DMS153 treated with DMSO at 0.1 percent for 48 hours (cell line): ENCODE measurements around the gene NFIX.

ENCODE experiments used
- DNase-seq: peaks from one replicate; lab custom pipeline; 2025; ENCODE audit not compliant: unreplicated experiment; lab: John Stamatoyannopoulos, UW

Gene NFIX

DNA sequence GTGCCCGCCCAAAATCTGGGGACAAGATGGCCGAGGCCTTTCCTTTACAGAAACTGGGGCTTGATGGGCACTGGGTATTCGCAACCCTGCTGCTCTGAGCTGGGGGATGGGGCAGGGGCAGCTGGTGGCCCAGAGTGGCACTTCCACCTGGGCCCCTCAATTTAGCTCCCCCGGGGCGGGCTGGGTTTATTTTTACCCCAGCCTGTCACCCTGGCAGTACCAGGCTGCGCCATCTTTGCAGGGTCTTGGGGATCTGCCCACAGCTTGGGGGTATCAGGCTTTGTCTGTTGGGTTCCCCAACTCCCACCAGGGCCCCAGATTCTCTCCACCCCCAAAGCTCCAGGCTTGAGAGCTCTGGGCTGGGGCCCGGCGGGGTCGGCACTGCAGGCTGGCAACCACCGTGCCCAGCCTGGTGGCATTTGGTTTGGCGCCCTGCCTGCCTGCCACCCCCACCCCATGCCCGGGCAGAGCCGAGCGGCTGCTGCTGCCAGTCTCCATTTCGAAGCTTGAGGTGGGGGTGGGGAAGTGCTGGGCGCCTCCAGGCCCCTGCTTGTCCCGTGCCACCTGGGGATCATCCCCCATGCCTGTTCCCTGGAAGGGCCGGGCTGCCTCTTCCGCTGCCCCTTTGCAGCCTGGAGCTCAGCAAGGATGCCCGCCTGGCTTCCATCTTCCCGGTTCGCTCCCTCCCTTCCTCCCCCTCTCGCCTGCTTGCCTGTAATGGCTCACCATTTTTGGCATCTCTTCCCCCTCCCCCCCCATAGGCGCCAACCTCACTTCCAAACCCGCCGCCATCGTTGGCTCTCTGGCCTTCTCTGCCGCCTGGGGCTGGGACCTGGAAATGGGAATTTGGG, 11.4 kb downstream of the NFIX start:
- DNase-seq, result no peak

DNA sequence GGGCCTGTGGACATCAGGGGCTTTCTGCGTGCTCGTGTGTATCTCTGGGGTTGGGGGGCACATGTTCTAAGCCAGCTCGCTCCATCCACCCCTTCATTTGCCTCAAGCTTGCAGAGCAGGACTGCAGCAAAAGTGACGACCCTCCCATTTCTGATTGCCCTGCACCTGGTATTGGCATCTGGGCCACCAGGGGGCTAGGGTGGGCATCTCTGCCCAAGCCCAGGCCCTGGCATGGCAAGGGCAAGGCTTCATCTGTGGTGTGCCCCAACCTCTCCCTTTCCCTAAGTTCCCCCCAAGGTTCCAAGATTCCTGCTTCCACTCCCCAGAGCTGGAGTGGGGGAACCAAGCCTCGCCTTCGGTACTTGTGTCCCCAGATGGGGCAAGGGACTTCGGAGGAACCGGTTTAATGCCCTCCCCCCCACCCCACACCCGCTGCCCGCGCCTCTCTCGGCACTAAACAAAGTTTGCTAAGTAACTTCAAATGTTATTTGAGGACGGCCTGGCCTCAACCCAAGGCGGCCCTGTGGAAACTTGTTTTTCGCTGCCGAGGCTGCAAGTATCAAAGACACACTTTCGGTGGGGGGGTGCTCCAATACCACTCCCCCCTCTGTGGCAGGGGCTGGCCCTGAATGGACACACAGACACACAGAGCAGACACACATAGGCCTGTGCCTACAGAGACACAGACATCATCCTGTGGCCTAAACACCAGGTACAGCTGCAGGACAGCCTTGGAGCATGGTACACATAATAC, 12.2 kb downstream of the NFIX start:
- DNase-seq, result no peak

DNA sequence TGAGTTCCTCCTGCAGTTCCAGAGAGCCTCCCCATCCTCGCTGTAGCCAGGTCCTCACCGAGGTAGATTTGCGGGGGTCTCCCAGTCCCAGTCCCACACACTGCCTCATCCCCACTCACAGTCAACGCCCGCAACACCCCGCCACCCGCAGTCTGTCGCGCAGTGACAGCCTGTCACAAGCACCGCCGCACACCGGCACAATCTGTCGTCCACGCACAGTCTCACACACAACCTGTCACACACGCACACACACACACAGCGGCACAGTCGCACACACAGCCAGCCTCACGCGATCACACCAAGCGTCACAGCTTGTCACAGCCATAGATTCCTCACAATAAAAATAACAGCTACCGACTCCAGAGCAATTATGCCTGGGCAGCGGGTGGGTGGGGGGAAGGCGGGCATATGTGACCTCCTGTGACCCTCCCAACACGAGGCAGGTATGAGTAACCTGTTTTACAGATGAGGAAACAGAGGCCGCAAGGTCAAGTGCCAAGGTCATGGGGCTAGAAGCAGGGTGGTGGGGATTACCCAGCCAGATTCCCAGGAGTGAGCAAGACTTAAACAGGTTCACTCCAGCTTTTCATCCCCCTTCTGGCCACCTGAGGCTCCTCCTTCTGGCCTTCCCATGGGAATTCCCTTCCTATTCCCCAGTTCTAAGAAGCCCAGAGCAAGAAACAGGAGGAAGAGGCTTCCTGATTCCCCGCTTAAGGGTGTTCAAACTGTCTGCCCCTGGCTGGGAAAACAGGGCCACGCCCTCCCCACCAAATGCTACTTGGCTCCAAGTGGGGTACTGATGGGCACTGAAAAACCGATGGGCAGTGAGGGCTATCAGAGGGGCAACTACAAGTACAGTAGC, 13.9 kb downstream of the NFIX start:
- DNase-seq, result no peak

DNA sequence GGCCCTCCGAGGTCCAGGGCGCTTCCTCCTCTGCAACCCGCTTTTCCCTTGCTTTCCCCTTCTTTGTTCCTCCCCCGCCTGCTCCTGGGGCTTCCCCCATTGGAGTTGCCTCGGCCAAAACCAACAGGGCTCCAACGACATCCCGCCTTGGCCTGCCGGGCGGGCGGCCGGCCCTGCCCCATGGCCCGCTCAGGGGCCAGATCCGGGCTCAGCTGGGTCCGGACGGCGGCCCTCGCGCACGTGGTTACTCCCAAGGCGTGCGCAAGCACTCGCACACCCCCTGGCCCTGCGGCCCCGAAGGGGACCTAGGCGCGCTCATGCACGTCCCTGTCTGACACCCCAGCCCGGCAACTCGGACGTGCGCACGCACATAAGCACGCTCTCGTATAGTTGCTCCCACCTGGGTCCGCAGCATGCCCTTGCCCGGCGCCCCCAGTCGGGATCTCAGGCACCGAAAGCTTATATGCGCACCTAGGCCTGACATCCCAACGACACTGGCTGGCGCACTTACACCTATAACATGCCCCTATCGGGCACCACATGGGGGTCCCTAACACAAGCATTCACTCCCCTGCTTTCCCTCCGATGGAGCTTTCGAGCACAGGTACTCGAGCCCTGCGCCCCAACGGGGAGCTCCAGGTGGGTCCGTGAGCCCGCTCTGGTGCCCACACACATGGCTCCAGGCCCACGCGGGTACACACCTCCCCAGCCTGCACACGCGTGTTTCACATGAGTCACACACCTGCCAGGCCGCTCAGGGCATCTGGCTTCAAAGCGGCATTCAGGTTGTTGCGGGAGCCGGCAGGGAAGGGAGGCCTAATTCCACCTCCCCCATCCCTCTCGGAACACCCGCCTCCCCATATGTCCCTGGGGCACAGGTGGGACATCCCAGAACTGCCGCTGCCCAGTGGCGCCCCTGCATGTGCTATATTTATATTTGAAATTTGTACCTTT, 15.0 kb downstream of the NFIX start:
- no peak for DNase-seq

DNA sequence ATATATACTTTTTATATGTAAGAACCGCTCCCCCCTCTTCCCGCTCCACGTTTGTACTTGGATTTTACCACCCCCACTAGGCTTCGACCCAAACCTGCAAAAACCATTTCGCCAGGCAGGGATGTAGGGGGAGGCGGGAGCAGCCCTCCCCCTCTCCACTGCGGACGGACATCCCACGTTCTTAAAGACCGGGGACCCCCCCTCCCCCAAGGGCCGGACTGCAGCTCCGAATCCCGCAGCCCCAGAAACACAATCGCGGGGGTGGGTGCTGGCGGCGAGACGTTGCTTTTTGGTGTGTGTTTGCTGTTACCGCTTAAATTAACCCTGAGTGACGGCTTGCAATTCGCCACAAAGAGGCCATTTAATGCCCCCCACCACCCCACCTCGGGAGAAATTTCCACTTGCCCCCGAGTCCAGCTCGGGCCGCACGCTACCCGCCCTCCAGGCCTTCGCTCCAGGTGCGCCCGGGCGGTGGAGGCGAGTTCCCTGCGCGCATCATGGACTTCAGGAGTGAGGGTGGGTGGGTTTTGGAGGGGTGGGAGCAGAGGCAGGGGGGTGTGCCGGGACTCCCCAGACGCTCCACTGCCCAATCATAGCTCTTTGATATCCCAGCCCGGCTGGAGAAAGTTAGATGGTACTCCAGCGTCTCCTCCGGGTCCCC, 15.8 kb downstream of the NFIX start:
- no peak for DNase-seq

DNA sequence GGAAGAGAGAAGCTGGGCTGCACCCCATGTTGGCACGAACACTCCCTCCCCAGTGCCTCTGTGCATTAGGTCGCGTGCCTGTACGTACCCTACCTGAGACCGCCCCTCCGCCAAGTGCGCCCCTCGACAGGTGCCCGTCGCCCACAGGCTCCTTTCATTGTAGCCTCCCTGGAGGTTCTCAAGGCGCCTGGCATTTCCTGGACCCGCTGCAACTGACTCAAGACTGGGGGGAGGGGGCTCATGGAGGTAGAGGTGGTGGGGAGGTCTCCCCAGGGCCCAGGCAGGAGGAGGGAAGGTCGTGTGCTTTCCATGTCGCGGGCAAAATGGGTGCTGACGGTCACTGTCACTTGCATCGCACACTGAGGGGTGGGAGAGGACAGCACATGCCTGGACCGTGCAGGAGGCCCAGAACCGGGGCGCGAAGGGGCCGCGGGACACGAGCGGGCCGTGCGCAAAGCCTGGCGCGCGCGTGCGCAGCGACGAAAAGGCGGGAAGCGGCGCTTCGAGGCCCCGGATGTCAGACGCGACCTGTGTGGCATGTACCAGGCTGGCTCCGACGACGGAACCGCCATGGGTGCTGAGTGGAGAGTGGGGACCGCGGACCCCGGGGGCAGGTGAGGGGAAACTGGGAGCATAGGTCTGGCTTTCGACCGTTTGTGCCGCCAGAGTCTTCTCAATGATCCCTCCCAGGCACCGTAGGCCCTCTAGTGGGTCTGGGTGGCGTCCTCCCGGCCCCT, 16.5 kb downstream of the NFIX start:
- no peak for DNase-seq

DNA sequence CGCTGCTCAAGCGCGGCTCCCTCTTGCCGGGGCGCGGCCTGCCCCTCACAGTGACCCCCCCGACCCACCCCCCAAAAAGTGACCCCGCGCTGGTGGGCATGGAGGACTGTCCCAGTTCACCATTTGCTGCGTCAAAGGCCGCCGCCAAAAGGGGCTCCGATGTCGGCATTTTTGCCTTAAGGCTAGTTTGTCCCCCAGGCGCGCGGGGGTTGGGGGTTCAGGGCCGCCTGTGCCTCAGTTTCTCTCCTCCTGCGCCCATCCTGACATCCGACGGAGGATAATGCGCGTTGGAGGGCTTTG, 17.1 kb downstream of the NFIX start:
- DNase-seq, result no peak

DNA sequence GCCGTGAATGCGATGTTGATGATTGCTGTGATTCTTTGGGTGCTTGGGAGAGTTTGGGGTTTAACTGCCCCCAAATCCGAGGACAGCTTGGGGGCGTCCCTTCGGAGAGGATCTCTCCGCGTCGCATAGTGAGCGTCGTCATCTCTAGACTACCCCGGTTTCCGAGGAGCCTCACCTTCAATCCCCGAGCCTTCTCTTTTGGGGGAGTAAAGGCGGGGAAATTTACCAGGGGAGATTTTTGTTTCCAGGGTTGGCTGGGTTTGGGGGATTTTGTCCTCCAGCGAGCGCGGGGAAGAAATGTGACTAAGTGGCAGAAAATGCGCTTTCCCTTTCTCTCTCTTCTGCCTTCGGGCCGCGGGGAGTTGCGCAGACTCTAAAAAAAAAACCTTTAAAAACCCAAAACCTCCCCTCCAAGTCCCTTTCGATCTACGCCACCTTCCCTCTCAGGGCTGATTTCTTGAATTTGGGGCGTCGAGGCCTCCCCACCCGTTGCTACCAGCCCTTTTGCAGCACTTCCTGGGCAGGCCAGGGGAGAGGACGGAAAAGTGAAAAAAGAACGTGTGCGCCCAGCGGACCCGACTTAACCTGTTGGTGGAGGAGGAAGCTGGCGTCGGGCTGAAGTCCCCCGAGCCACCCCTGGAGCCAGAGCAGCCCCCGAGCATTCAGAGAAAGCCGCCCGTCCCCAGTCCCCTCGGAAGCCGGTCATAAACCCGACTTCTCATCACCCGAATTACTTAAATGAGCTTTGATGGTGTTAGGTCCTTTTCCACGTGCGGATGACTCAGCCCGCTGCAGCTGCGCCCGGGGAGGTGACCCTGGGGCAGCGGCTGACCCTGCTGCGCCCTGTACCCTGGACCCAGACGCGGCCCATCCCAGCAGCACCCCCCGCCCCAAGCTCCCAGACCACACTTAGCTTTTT, 17.7 kb downstream of the NFIX start:
- DNase-seq, result no peak

DNA sequence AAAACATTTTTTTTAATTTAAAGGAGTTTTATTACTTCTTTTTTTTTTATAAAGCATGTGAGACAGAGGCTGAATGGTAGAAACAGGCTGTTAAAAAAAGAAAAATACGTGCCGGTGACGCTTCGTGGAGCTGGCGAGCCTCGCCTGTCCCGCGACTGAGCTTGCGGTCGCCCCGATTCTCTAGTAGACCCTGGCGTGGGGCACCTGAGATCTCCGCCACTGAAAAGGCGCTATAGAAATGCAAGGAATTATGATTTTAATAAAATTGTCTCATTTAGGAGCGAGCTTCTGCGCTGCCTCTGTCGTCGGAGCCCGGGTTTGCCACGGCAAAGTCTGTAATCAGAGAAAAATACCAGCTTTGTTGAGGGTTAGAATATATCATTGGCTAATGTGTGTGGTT, 18.4 kb downstream of the NFIX start:
- DNase-seq, result no peak

DNA sequence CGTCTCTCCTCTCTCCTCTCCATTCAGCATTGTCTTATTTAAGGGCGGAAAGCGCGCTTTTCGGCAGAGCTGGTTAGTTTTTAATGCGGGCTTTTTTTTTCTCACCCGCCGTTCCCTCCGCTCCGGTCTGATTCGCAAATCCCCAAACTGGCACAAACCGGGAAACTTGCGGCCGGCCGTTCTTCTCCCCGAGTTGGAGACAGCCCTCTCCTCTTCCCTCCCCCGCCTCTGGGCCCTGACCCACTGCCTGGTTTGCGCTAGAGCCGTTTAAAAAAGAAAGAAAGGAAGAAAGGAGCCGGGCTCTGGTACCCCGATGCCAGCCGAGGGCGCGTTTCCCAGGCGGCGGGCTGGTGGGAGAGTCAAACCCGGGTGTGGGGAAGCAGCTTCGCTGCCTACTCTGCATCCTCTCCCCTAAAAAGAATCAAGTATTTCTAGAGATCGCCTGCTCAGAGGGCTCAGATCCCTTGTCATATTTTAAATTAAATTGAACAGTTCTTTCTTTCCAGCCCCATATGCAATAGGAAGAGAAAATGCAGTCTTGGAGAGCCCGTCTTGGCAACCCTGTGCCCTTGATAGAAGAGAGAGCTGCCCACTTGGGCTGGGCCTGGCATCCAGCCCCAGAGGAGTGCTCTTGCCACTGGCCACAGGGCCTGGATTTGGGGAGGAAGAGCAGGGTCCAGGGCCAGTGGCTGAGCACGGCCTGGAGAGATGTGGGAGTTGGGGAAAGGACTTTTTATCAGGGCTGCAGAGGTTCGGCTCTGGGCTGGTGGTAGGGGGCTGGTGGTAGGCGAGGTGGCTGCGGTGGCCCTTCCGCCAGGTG, 19.0 kb downstream of the NFIX start:
- no peak for DNase-seq

DNA sequence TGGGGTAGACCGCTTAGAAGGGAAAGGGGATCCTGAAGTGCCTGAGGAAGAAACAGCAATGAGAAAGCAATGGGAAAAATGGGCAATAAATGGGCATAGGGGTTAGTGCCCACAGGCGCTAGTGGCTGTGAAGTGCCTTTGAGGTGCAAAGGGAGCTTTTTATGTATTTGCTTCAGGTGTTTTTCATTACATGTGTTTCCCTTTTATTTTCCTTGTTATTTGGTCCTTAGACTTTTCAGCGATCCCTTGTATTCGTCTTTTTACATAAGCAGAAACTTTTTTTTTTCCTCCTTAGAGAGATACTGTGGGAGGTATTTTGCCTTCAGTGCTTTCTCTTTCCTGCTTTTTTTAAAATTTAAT, 19.6 kb downstream of the NFIX start:
- DNase-seq, result no peak

DNA sequence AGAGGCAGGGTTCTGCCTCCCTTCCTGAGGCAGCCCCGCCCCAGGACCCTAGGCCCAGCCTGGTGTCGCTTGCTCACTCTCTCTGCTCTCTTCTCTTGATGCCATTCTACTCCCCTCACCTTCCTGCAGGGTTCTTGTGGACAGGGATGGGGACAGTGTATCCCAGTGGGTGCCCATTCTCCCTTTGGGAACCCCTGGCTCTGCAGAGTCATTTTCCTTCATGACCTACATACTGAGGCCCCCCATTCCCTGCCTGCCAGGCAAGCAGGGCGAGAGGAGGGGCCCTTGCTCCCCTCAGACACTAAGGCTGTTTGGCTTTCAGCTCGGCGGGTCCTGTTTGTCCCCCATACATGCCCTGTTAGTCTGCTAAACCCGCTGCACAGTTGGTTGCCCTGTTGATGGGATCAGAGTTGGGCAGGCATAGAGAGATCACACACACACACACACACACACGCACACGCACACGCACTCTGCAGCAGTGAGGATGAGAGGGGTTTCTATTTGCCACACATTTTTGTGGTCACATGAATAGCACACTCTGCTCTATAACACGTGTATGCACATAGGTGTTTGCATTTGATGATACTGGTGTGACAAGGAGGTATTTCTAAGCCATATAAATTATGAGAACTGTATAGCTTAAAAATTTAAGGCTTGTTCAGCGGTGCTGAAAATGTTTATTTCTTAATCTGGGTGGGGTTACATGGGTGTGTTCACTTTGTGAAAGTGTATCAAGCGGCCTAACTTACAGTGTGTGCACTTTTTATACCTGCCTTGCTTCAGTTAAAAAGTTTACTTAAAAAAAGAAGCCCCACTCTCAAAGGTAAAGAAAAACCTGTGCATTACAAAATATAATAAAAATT, 20.3 kb downstream of the NFIX start:
- no peak for DNase-seq

DNA sequence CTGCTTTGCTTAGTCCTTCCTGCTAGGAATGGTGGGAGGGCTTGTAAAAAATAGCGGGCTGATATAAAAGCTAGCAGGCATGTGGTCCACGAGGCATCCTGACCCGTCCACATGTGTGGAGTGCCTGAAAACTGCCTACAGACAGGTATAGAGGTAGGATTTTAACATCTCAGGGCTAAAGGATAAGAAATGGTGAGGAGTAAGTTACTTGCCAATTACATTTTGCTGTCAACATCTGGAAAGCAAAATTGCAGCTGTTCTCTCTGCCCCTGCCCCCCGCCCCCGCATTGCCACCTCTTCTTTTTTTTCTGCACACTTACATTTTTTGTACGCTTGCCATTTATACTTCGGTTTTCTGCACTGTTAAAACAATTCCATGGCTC, 21.0 kb downstream of the NFIX start:
- no peak for DNase-seq

DNA sequence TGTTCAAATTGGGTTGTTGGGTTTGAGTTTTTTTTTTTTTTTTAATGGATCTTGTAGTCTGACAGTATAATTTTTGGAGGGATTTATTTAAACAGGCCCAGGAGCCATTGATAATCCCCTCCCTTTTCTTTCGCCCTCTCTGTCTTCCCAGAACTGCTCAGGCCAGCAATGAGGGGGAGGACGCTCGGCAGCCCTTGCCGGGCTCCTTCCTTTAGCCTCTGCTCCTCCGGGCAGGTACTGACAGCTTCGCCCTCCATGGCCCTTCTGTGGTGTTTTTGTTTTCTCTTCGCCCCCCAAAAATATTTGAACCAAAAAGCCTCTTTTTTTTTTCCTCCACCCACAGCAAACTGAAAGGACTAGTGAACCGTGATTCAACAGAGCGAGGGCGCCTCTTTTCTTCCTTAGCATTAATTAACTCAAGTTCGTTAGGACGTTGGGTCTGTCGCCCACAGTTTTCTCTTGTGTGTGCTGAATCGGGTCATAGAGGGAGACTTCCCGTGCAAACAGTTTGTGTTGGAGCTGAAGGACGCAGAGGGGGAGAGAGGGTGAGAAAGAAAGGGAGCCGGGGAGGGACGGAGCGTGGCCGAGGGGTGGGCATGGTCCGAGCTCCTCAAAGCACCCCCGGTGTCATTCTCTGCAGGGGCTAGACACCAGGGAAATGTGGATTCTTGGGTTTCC, 21.5 kb downstream of the NFIX start:
- no peak for DNase-seq

DNA sequence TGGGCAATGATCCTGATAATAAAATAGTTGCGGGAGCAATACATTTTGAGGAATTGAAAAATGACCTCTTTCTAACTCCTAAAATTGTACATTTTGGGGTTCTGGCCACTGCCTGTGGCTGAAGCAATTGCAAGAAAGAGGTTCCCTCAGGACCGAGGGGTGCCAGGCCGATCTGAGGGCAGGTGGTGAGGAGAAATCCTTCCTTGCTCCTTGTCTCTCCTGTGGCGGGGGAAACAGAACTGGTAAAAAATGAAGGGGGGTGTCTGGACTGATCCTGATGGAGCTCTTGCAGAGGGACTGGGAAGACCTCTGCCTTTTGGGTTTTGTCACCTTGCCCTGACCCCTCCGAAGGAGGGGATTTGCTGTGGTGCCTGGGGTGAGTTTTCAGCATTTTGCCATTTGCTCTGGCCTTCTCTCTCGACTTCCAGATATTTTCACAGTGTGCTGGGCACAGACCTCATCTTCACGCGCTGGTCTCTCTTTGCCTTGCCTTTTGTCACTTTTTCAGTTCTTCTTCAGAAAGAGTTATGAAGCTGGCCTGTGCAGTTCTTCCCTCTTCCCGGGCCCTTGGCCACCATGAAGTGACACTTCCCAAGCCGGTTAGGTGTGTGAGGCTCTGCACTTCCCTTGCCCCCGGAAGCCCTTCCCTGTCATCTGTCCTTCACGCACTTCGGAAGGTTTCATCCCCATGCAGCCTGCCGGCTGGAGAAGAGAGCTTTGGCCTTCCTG, 22.2 kb downstream of the NFIX start:
- no peak for DNase-seq
